Measurements from ENCODE around the gene CNTN6. TPM values are rescaled to one million over a fixed set of nuclear protein-coding genes. Genes with fewer than 3 reads are reported as not detected.

Gene CNTN6
- polyA plus RNA-seq, 1 experiment = not detected

- CTCF ChIA-PET = no interaction called here
- no peaks in the 10 kb centered on the region for H3K36me3 ChIP-seq (ENCODE audit: control insufficient read depth, insufficient read depth, low read length)
- H3K27me3 ChIP-seq (ENCODE audit: control insufficient read depth, insufficient read depth, low read length) = no peaks in the 10 kb centered on the region
- no peak overlapping the region for H3K4me3 ChIP-seq (ENCODE audit: low read depth, low read length)
- POLR2A ChIA-PET = no interaction called here
- no peak for TF ChIP-seq CTCF (IDR thresholded peaks at IDR 0.05; ENCODE audit: insufficient read depth, low read depth, low read length)
- no peak for DNase-seq (ENCODE audit: low read depth)
These were observed 86.3 kb downstream of the CNTN6 start for GRCh38 chr3:1179146-1179545.

- ChIA-PET POLR2A (no interaction called here), CTCF (interaction anchor here (0.6 kb wide), 2 partner anchors 35 to 392 kb away, joined by 3 read pairs; no protein-coding TSS in a partner anchor)
- H3K27me3 ChIP-seq (ENCODE audit: control insufficient read depth, insufficient read depth, low read length) = no peaks in the 10 kb centered on the region
- no peak for DNase-seq (ENCODE audit: low read depth)
- no peaks in the 10 kb centered on the region for H3K36me3 ChIP-seq (ENCODE audit: control insufficient read depth, insufficient read depth, low read length)
- no peak overlapping the region for H3K4me3 ChIP-seq (ENCODE audit: low read depth, low read length)
- no peak for TF ChIP-seq CTCF (IDR thresholded peaks at IDR 0.05; ENCODE audit: insufficient read depth, low read depth, low read length)
These were observed 90.7 kb downstream of the CNTN6 start for GRCh38 chr3:1183320-1184048.

DNA sequence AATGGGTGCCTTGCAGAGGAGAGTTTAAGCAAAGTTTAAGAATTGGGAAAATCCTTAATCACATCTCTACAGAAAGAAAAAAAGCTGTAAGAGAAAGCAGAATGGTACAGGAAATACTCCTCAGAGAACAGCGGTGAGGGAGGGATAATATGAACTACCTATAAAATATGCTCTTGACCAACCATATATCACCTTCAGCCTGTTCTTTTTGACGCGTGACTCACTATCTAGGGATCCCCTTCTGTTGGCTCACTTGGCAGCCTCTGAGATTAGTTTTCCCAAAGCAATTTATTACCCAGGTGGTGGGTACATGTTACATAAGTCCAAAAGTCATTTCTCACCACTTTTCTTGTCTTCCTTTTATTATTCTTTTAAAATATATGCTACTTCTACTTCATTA lies 97.7 kb downstream of the CNTN6 start:
- no peak for DNase-seq (ENCODE audit: low read depth)
- ChIA-PET POLR2A (no interaction called here), CTCF (no interaction called here)
- Histone ChIP-seq H3K27me3 (ENCODE audit: control insufficient read depth, insufficient read depth, low read length) (no peaks in the 10 kb centered on the region), H3K36me3 (ENCODE audit: control insufficient read depth, insufficient read depth, low read length) (no peaks in the 10 kb centered on the region), H3K4me3 (ENCODE audit: low read depth, low read length) (no peak overlapping the region)
- no peak for TF ChIP-seq CTCF (IDR thresholded peaks at IDR 0.05; ENCODE audit: insufficient read depth, low read depth, low read length)

DNA sequence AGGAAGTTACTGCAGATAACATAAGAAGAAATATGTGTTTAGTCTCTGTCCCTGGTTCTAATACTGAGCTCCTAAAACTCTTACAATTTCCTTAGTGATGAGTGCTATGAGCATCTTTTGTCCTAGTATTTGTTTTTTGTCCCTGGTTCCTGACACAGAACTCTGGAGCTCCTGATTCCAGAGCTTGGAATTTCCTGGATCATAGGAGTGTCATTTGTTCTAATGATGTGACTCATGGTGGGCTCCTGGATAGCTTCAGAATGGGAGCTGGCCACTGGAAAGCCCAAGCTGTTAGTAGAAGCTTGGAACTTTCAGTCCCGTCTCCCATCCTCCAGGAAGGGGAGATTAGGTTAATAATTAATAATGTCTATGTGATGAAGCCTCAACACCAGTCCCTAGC lies 98.2 kb downstream of the CNTN6 start:
- DNase-seq (ENCODE audit: low read depth) = no peak
- no peak overlapping the region for H3K4me3 ChIP-seq (ENCODE audit: low read depth, low read length)
- ChIA-PET POLR2A (no interaction called here), CTCF (no interaction called here)
- TF ChIP-seq CTCF (IDR thresholded peaks at IDR 0.05; ENCODE audit: insufficient read depth, low read depth, low read length) = no peak
- H3K36me3 ChIP-seq (ENCODE audit: control insufficient read depth, insufficient read depth, low read length) = no peaks in the 10 kb centered on the region
- no peaks in the 10 kb centered on the region for H3K27me3 ChIP-seq (ENCODE audit: control insufficient read depth, insufficient read depth, low read length)

- Histone ChIP-seq H3K4me3 (ENCODE audit: low read depth, low read length) (no peak overlapping the region), H3K27me3 (ENCODE audit: control insufficient read depth, insufficient read depth, low read length) (no peaks in the 10 kb centered on the region), H3K36me3 (ENCODE audit: control insufficient read depth, insufficient read depth, low read length) (no peaks in the 10 kb centered on the region)
- ChIA-PET POLR2A (no interaction called here), CTCF (no interaction called here)
- DNase-seq (ENCODE audit: low read depth) = no peak
- no peak for TF ChIP-seq CTCF (IDR thresholded peaks at IDR 0.05; ENCODE audit: insufficient read depth, low read depth, low read length)
These were observed 103.1 kb downstream of the CNTN6 start for GRCh38 chr3:1195947-1196346.
